Eye (tissue), 1 donor: ENCODE results near the gene DLK2.
"Not testable (repeated sequence)": the region's sequence is repeated elsewhere in the genome, so short reads cannot be mapped to it uniquely, and the experiment has no call there.

ENCODE experiments used
- DNase-seq: peaks from one replicate; pipeline ENCODE4 v3.0.0-alpha.2; 2015

DLK2 gene

GRCh38 chr6:43421831-43422230 lies 33.5 kb downstream of the DLK2 start:
- DNase-seq = no peak

- DNase-seq = no peak
Observed at GRCh38 chr6:43420012-43420709, 35.2 kb downstream of the DLK2 start.

GRCh38 chr6:43416935-43417334 lies 38.4 kb downstream of the DLK2 start:
- no peak for DNase-seq

GRCh38 chr6:43415275-43415674 lies 40.1 kb downstream of the DLK2 start:
- not testable (repeated sequence) for DNase-seq

- DNase-seq = no peak
Observed at GRCh38 chr6:43413002-43413401, 42.3 kb downstream of the DLK2 start.

- no peak for DNase-seq
Observed at GRCh38 chr6:43412541-43412940, 42.8 kb downstream of the DLK2 start.

GRCh38 chr6:43410776-43411175 lies 44.6 kb downstream of the DLK2 start:
- DNase-seq = not testable (repeated sequence)

GRCh38 chr6:43408259-43408658 lies 47.1 kb downstream of the DLK2 start:
- DNase-seq = no peak

- DNase-seq = no peak
Observed at GRCh38 chr6:43407296-43407695, 48.1 kb downstream of the DLK2 start.

- DNase-seq = no peak
Observed at GRCh38 chr6:43405354-43405753, 50.0 kb downstream of the DLK2 start.

- no peak for DNase-seq
Observed at GRCh38 chr6:43402820-43403219, 52.5 kb downstream of the DLK2 start.

GRCh38 chr6:43401730-43402129 lies 53.6 kb downstream of the DLK2 start:
- no peak for DNase-seq
